Breast epithelium (tissue), 4 donors: ENCODE measurements around the gene LIPT2. TPM values are rescaled to one million over a fixed set of nuclear protein-coding genes. Genes with fewer than 3 reads are reported as not detected.

Source experiments
- DNase-seq, 2 donors: peaks; one replicate each; pipeline ENCODE4 v3.0.0-alpha.2; 2019; ENCODE audit warnings: low spot score in 2 of 2
- H3K27ac ChIP-seq, 2 donors: fragments of 200-600 bp; sonication (generic) in 1 of 2; one replicate each; pipeline ENCODE4 v1.5.1; 2016 to 2019; ENCODE audit warnings: mild to moderate bottlenecking in 1 of 2
- H3K27me3 ChIP-seq, 2 donors: fragments of 200-600 bp; sonication (generic) in 1 of 2; one replicate each; pipeline versions ENCODE4 v1.5.1 to v1.6.0; 2017 to 2019; ENCODE audit warnings: control low read depth in 1 of 2, mild to moderate bottlenecking in 1 of 2
- H3K36me3 ChIP-seq: fragments of 200-600 bp; one replicate; pipeline ENCODE4 v1.5.1; 2019
- H3K4me1 ChIP-seq, 2 donors: fragments of 200-600 bp; sonication (generic); one replicate each; pipeline ENCODE4 v1.5.1; 2016 to 2019; ENCODE audit warnings: control low read depth in 1 of 2
- H3K4me3 ChIP-seq, 3 donors: fragments of 200-600 bp; sonication (generic); 1 replicate in 2 of 3; 2 replicates in 1 of 3; pipeline ENCODE4 v1.5.1; 2016 to 2019; ENCODE audit warnings: mild to moderate bottlenecking in 3 of 3, moderate library complexity in 2 of 3
- H3K9me3 ChIP-seq, 2 donors: fragments of 200-600 bp; sonication (generic) in 1 of 2; one replicate each; pipeline ENCODE4 v1.5.1; 2016 to 2019; ENCODE audit warnings: control low read depth in 1 of 2
- POLR2A ChIP-seq: fragments of 450-650 bp; IDR thresholded peaks from one replicate; pipeline ENCODE4 v1.6.1; 2016; ENCODE audit warnings: antibody characterized with exemption, mild to moderate bottlenecking, moderate library complexity
- POLR2AphosphoS5 ChIP-seq, 3 donors: sonication (generic); formaldehyde crosslinking; IDR thresholded peaks; one replicate each; pipeline ENCODE4 v1.6.1; 2017; ENCODE audit warnings: antibody characterized with exemption in 3 of 3
- intact Hi-C: fragments of 100-400 bp; cut with DNase I; formaldehyde crosslinking; loops from one replicate; pipeline ENCODE4 v1.15.1; 2023; ENCODE audit warnings: low total_unique reads
- total RNA-seq, 3 donors: library from RNA; depleted of rRNA; stranded (reverse); fragments of >200 nt; gene quantifications; one replicate each; pipeline ENCODE4 v1.1.0, GENCODE V29; 2016
- TF ChIP-seq, protein P1 (sequence below), 3 donors: fragments of 450-650 bp; IDR thresholded peaks; one replicate each; pipeline ENCODE4 v1.5.1; 2016 to 2017; ENCODE audit warnings: antibody characterized with exemption in 3 of 3, mild to moderate bottlenecking in 3 of 3, moderate library complexity in 3 of 3

Gene LIPT2
- total RNA-seq, 3 donors from 2014 or later: 2.0 to 13.5 (median 9.8) TPM

DNA sequence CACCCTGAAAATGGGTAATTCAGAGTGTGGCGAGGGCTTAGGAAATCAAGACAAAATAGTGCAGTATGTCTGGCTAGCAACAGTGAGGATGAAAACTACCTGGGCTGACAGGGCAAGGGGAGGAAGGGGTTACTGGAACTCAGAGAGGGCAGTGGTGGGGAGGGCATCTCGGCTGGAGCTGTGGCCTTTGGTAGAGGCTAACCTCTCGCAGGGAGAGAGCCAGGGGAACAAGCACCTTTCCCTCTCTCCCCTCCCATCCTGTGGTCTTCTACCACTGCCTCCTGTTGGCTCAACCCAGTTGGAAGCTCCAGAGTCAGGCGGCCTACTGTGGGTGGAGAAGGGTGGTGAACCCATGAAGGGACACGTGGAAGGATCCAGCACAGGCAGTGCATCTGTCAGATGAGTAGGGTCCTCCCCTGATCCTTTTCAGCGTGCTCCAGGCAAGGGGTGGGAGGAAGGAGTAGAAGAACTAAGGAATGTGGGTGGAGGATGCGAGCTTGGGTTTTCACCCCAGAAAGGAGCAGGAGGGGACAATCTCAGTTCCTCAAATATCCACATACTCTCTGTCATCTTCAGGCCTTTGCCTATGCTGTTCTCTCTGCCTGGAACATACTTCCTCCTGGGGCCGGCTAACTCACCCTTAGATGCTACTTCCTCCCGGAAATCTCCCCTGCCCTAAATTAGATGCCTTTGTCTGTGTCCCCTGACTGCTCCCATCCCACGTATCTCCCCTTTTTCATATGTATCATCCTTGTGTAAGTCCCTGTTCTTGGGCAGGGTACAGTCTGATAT, 19.9 kb downstream of the LIPT2 start:
- TF ChIP-seq POLR2A (no peak), POLR2AphosphoS5 (IDR thresholded peaks at IDR 0.05) (no peak)
- TF ChIP-seq, protein P1, sequence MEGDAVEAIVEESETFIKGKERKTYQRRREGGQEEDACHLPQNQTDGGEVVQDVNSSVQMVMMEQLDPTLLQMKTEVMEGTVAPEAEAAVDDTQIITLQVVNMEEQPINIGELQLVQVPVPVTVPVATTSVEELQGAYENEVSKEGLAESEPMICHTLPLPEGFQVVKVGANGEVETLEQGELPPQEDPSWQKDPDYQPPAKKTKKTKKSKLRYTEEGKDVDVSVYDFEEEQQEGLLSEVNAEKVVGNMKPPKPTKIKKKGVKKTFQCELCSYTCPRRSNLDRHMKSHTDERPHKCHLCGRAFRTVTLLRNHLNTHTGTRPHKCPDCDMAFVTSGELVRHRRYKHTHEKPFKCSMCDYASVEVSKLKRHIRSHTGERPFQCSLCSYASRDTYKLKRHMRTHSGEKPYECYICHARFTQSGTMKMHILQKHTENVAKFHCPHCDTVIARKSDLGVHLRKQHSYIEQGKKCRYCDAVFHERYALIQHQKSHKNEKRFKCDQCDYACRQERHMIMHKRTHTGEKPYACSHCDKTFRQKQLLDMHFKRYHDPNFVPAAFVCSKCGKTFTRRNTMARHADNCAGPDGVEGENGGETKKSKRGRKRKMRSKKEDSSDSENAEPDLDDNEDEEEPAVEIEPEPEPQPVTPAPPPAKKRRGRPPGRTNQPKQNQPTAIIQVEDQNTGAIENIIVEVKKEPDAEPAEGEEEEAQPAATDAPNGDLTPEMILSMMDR (IDR thresholded peaks at IDR 0.05): no peak
- Histone ChIP-seq H3K9me3 (no peaks in the 10 kb centered on the region), H3K4me1 (no peaks in the 10 kb centered on the region), H3K27ac (no peak overlapping the region), H3K27me3 (no peaks in the 10 kb centered on the region), H3K36me3 (no peaks in the 10 kb centered on the region), H3K4me3 (no peak overlapping the region)
- intact Hi-C loops: no loop called here
- DNase-seq: no peak

DNA sequence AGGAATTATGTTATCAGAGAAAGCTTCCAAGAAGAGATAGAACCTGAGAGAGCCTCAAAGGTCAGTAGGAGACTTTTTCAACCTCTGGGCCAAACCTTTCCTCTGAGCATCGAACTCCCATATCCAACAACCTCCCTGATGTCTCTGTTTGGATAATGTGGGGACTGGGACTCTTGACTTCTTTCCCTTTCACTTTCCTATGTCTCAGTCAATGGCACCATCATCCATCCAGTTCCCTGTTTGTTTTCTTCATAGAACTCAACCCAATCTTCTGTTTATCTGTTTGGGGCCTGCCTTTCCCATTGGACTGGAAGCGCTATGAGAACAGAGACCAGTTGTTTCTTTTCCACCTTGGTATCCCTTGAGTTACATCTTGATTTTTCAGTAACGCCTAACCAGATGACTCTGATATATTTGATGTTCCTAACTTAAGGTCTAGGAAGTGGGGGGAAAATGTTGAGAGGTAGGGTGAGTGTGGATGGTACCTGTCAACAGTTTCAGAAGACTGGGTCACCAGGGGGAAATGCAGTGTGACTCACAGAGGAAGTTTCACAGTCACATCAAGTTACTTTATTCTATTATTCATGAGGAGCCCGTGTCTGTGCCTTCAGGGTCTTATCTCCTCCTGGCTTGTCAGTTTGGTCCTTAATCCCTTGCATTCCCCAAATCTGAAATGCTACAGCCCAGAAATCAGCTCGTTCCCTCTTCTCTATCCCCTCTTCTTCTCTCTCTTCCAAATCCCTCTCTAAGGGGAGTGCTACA, 21.7 kb downstream of the LIPT2 start:
- no peak for DNase-seq
- Histone ChIP-seq H3K9me3 (no peaks in the 10 kb centered on the region), H3K36me3 (no peaks in the 10 kb centered on the region), H3K27me3 (no peaks in the 10 kb centered on the region), H3K4me3 (no peak overlapping the region), H3K27ac (no peak overlapping the region), H3K4me1 (no peaks in the 10 kb centered on the region)
- intact Hi-C loops: no loop called here
- TF ChIP-seq POLR2AphosphoS5 (IDR thresholded peaks at IDR 0.05) (no peak), POLR2A (no peak)
- TF ChIP-seq, protein P1 (IDR thresholded peaks at IDR 0.05): no peak

DNA sequence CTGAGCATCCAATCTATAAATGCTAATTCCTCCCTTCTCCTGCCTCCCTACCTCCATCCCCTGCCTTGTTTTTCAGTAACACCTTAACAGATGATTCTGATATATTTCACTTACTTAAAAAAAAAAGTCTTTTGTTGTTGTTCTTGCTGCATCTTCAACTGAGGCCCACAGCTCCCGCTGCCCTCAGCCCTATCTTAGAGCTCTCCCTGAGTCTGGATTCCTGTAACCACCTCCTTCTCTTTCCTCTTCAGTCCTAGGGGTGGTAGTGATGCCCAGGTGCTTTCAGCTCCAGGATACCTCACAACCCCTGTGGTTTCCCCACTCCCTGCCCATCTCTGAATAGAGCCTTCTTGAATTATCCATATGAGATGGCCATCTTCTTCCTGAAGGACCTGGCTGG, 22.5 kb downstream of the LIPT2 start:
- intact Hi-C loops: no loop called here
- TF ChIP-seq, protein P1 (IDR thresholded peaks at IDR 0.05): no peak
- TF ChIP-seq POLR2AphosphoS5 (IDR thresholded peaks at IDR 0.05) (no peak), POLR2A (no peak)
- DNase-seq: no peak

DNA sequence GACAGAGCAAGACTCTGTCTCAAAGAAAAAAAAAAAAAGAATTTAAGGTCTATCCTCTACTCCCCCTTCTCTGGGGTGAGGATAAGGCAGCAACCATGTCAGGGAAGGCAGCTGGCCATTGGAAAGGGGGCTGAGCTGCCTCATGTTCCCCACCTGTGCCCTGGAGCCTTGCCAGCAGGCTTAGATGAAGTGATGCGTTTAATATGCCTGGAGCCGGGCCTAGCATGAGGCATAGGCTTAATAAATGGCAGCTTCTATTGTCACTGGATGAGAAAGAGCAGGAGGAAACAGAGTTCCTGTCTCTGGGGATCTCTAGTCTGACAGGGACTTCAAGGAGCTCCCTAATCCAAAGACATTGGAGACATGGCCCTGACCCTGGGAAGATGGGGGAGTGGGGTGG, 23.0 kb downstream of the LIPT2 start:
- H3K9me3 ChIP-seq: no peaks in the 10 kb centered on the region
- no peaks in the 10 kb centered on the region for H3K27me3 ChIP-seq
- no peak overlapping the region for H3K27ac ChIP-seq
- intact Hi-C loops: no loop called here
- no peak for DNase-seq
- no peak overlapping the region for H3K4me3 ChIP-seq
- H3K4me1 ChIP-seq: no peaks in the 10 kb centered on the region
- no peaks in the 10 kb centered on the region for H3K36me3 ChIP-seq
- no peak for TF ChIP-seq POLR2AphosphoS5 (IDR thresholded peaks at IDR 0.05)
- no peak for TF ChIP-seq POLR2A
- TF ChIP-seq, protein P1 (IDR thresholded peaks at IDR 0.05): no peak

More for the DNA sequence above, 22.5 kb downstream of the LIPT2 start:
- no peaks in the 10 kb centered on the region for H3K36me3 ChIP-seq
- H3K27ac ChIP-seq: no peak overlapping the region
- no peaks in the 10 kb centered on the region for H3K9me3 ChIP-seq
- no peaks in the 10 kb centered on the region for H3K27me3 ChIP-seq
- H3K4me3 ChIP-seq: no peak overlapping the region
- H3K4me1 ChIP-seq: no peaks in the 10 kb centered on the region

DNA sequence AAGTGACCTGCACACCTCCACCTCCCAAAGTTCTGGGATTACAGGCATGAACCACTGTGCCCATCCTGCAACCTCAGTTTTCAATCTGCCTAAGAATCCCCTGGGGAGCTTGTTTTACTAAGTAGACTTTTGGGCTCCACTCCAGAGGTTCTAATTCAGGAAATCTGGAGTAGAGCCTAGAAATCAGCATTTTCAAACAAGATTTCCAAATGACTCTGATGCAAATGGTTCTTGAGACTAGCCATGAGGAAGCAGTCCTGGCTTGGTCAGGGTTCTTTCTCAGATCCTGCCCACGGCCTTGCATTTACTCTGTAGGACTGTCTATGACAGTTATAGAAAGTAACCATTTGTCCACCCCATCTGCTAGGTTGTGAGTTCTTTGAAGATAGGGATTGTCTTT, 24.6 kb downstream of the LIPT2 start:
- no peaks in the 10 kb centered on the region for H3K9me3 ChIP-seq
- TF ChIP-seq POLR2A: no peak
- TF ChIP-seq, protein P1 (IDR thresholded peaks at IDR 0.05): no peak
- no peak for TF ChIP-seq POLR2AphosphoS5 (IDR thresholded peaks at IDR 0.05)
- H3K4me1 ChIP-seq: no peaks in the 10 kb centered on the region
- no peak overlapping the region for H3K4me3 ChIP-seq
- no peak for DNase-seq
- intact Hi-C loops: no loop called here
- H3K27me3 ChIP-seq: no peaks in the 10 kb centered on the region
- H3K27ac ChIP-seq: no peak overlapping the region
- H3K36me3 ChIP-seq: no peaks in the 10 kb centered on the region
